Central memory CD8-positive, alpha-beta T cell (primary cell): ENCODE data around the gene NKTR.

ENCODE experiments used
- ATAC-seq: fragments of 150-1000 bp; cut with Tn5 transposase; replicated peaks from 2 replicates; pipeline ENCODE4 v1.10.0; 2022; ENCODE audit warnings: mild to moderate bottlenecking, moderate FRiP score, moderate number of reproducible peaks; ENCODE audit not compliant: poor library complexity, severe bottlenecking; ENCODE audit errors: extremely low read depth
- DNase-seq, 2 donors: peaks; one replicate each; pipeline ENCODE4 v3.0.0; 2021; ENCODE audit warnings: low spot score in 2 of 2
- H3K27ac Mint-ChIP-seq: one replicate; pipeline ENCODE4 v1.8.0; 2022; ENCODE audit warnings: low read depth, mild to moderate bottlenecking, moderate library complexity, mixed read lengths
- H3K27me3 Mint-ChIP-seq: one replicate; pipeline ENCODE4 v1.8.0; 2022; ENCODE audit warnings: mixed read lengths
- H3K36me3 Mint-ChIP-seq: one replicate; pipeline ENCODE4 v1.8.0; 2022; ENCODE audit warnings: mild to moderate bottlenecking, moderate library complexity, mixed read lengths; ENCODE audit not compliant: insufficient read depth
- H3K4me1 Mint-ChIP-seq: one replicate; pipeline ENCODE4 v1.8.0; 2022; ENCODE audit warnings: mixed read lengths
- H3K4me3 Mint-ChIP-seq: one replicate; pipeline ENCODE4 v1.8.0; 2022; ENCODE audit warnings: mild to moderate bottlenecking, moderate library complexity, mixed read lengths
- H3K9me3 Mint-ChIP-seq: one replicate; pipeline ENCODE4 v1.8.0; 2022; ENCODE audit warnings: mixed read lengths

The NKTR gene

GRCh38 chr3:42692667-42693529 lies 92.4 kb downstream of the NKTR start:
- no peak for ATAC-seq
- H3K4me1 Mint-ChIP-seq = no peaks in the 10 kb centered on the region
- DNase-seq = no peak
- H3K36me3 Mint-ChIP-seq = no peaks in the 10 kb centered on the region
- no peaks in the 10 kb centered on the region for H3K9me3 Mint-ChIP-seq
- no peaks in the 10 kb centered on the region for H3K27me3 Mint-ChIP-seq
- H3K4me3 Mint-ChIP-seq = no peak overlapping the region
- no peak overlapping the region for H3K27ac Mint-ChIP-seq

GRCh38 chr3:42693530-42693930 lies 93.0 kb downstream of the NKTR start:
- no peaks in the 10 kb centered on the region for H3K27me3 Mint-ChIP-seq
- DNase-seq (no peak), ATAC-seq (no peak)
- no peak overlapping the region for H3K4me3 Mint-ChIP-seq
- no peaks in the 10 kb centered on the region for H3K4me1 Mint-ChIP-seq
- no peaks in the 10 kb centered on the region for H3K36me3 Mint-ChIP-seq
- H3K27ac Mint-ChIP-seq = no peak overlapping the region
- no peaks in the 10 kb centered on the region for H3K9me3 Mint-ChIP-seq

GRCh38 chr3:42694366-42694765 lies 93.9 kb downstream of the NKTR start:
- Mint-ChIP-seq H3K4me1 (no peaks in the 10 kb centered on the region), H3K36me3 (no peaks in the 10 kb centered on the region), H3K4me3 (no peak overlapping the region), H3K27me3 (no peaks in the 10 kb centered on the region), H3K27ac (no peak overlapping the region), H3K9me3 (no peaks in the 10 kb centered on the region)
- no peak for DNase-seq
- ATAC-seq = no peak

- peaks cover 7% of the 10 kb centered on the region for H3K27me3 Mint-ChIP-seq
- DNase-seq (no peak), ATAC-seq (no peak)
- H3K36me3 Mint-ChIP-seq = peaks cover 2% of the 10 kb centered on the region
- H3K4me1 Mint-ChIP-seq = no peaks in the 10 kb centered on the region
- no peak overlapping the region for H3K27ac Mint-ChIP-seq
- no peaks in the 10 kb centered on the region for H3K9me3 Mint-ChIP-seq
- H3K4me3 Mint-ChIP-seq = no peak overlapping the region
Observed at GRCh38 chr3:42696356-42697288, 96.1 kb downstream of the NKTR start.

GRCh38 chr3:42697289-42698051 lies 97.0 kb downstream of the NKTR start:
- H3K4me1 Mint-ChIP-seq = no peaks in the 10 kb centered on the region
- no peaks in the 10 kb centered on the region for H3K9me3 Mint-ChIP-seq
- peaks cover 2% of the 10 kb centered on the region for H3K36me3 Mint-ChIP-seq
- no peak for DNase-seq
- peaks cover 7% of the 10 kb centered on the region for H3K27me3 Mint-ChIP-seq
- no peak for ATAC-seq
- H3K27ac Mint-ChIP-seq = no peak overlapping the region
- H3K4me3 Mint-ChIP-seq = no peak overlapping the region
